ENCODE measurements around the gene MTERF4.
A peak's percentile ranks its signal among the peaks of the same experiment; 100 is the strongest.

The MTERF4 gene

DNA sequence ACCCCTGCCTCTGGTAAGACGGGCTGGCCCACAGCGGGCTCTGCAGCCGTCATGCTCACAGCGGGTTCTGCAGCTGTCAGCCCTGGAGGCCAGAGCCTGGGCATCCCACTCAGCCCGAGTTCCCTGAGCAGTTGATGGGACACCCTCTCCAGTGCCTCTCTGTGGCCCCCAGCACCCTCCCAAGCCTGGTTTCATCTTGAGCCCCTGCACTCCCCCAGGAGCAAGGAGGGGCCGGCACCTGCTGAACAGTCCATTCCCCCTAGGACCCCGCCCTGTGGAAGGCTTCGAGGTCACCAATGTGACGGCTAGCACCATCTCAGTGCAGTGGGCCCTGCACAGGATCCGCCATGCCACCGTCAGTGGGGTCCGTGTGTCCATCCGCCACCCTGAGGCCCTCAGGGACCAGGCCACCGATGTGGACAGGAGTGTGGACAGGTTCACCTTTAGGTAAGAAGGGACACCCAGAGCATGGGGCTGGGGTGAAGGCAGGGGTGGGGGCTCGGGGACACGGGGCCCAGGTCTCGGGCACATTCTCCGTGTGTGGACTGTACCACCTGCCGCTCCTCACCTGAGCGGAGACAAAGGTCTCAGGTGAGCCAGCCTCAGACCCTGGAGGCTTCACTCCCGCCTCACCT lies 34.5 kb downstream of the MTERF4 start:
- no peak for DNase-seq

DNA sequence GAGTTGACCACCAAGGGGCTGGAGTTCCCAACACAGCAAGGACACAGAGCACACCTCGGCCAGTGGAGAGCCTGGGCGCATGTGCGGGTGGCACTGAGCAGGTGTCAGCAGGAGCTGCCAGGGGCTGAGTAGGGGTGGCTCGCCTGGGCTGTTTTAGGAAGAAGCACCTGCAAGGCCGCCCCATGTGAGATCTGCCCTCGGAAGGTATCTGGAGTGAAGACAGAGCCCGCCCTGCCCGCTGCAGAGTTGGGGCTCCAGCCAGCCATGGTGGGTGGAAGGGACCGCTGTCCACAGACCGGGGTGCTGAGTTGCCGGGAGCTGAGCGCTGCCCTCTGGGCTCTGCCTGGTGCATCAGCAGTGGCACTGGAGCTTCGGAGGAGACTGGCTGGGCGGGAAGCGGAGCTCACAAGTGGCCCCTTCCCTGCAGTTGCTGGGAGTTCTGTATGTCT lies 35.2 kb downstream of the MTERF4 start:
- no peak for DNase-seq

DNA sequence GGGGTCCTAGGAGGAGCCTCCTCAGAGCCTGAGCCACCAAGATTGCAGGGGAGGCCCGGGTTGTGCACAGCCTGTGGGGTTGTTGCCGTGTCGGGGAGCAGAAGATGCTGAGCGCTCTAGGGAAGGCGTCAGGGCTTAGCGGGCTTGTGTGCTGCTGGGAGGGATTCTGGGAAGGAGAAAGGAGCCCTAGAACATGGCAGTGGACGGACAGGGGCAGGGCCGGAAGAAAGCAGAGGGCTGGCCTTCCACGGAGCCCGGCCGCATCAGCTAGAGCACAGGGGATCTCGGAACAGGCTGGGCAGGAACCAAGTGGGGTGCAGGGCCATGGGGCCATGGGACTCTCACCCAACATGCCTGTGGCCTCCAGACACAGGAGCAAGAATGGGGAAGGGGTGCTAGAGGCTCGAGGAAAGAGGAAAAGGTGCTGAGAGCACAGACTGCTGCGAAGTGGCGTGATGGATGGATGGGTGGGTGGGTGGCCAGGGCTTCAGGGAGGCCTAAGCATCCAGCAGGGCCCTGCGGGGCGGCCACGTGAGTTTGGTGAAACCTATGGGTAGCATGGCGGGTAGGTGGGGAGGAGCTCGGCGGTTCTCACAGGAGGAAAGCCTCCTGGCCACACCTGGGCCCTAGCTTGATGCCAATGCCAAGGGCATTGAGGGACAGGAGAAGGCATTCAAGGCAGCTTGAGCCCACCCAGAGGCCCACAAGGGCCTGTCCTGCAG lies 35.8 kb downstream of the MTERF4 start:
- no peak for DNase-seq

DNA sequence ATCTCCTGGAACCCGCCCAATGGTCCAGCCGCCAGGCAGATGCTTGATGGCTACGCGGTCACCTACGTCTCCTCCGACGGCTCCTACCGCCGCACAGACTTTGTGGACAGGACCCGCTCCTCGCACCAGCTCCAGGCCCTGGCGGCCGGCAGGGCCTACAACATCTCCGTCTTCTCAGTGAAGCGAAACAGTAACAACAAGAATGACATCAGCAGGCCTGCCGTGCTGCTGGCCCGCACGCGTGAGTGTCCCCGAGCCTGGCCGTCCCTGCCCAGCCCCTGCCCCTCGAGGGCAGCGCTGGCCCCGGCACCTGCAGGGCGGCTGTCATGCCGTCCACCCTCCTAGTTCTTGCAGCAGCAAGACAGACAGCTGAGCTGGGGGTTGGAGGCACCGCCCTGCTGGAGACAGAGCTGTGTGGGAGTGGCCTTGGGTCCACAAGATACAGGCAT lies 36.7 kb downstream of the MTERF4 start:
- DNase-seq, result no peak

DNA sequence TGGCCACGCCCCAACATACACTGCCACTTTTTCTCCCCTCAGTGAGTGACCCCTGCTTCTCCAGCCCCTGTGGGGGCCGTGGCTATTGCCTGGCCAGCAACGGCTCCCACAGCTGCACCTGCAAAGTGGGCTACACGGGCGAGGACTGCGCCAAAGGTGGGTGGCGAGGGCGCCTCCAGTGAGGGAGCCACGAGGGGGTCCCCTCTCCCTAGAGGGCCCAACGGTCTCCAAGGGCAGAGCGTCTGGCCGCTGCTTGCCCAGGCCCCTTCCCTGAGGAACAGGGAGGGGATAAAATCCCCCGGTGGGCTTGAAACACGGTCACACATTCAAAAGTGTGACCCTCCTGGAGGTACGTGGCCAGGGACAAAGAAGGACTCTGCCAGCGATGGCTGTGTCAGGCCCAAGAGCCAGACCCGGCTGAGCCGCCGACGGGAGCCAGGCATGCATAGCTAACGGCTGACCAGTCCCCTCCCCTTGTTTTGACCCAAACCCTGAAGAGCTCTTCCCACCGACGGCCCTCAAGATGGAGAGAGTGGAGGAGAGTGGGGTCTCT lies 37.2 kb downstream of the MTERF4 start:
- DNase-seq, result no peak

DNA sequence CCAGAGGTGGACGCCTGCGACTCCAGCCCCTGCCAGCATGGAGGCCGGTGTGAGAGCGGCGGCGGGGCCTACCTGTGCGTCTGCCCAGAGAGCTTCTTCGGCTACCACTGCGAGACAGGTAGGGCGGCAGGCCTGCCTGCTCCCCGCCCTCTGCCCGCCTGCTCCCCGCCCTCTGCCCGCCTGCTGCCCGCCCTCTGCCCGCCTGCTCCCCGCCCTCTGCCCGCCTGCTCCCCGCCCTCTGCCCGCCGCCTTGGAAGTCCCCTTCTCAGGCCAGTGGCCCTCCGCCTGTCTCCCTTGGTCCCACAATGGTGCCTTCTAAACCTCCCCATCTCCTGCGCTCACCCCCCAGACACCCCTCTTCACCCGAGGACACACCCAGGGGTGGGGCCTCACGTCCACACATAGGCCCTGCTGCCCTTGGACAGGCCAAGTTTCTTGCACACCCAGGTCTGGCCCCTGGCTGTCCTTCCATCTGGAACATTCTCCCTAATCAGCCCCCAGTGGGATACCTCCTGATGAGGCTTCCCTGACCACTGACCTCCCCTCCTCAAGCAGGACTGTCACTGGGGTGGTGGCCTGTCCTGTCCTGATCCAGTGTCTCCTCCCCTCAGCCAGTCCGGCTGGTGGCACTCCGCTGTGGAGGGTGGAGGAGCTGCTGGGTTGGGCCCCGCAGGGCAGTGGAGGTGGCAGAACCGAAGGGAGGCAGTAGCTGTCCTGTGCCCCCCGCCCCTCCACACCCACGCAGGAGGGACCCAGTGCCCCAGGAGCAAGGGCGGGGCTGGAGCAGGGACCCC lies 37.9 kb downstream of the MTERF4 start:
- DNase-seq, result peak; percentile 63

DNA sequence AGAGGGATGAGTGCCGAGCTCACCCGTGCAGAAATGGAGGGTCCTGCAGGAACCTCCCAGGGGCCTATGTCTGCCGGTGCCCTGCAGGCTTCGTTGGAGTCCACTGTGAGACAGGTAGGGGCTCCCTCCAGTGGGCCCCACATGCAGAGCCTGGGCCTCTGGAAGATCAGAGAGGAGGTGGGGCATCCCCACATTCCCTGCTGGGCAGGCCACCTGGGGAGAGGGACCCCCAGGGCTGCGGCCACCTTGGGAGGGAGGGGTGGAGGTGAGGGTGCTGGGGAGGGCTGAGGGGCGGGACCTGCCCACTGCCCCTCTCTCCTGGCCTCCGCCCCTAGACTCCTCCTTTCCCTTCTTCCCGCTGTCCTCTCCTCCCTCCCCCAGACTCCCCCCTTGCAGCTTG lies 38.5 kb downstream of the MTERF4 start:
- no peak for DNase-seq

DNA sequence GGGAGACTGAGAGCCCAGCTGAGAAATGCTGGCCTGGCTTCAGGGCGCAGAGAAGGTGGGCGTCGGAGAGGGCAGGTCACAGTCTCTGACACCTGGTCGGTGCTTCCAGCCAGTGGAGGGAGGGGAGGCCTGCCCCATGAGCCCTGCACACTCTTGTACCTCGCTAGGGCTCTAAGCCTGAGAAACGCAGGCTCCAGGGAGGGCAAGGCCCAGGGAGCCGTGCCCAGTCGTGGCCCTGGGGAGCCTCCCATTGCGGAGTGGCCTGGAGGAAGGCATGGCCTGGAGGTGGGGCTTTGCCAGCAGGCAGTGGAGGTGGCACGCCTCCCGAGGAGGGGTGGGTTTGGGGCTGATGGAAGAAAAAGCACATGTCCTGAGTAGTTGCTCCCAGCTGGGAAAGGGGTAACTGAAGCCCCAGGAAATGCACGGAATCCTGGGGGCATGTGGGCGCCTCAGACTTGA lies 39.0 kb downstream of the MTERF4 start:
- no peak for DNase-seq

DNA sequence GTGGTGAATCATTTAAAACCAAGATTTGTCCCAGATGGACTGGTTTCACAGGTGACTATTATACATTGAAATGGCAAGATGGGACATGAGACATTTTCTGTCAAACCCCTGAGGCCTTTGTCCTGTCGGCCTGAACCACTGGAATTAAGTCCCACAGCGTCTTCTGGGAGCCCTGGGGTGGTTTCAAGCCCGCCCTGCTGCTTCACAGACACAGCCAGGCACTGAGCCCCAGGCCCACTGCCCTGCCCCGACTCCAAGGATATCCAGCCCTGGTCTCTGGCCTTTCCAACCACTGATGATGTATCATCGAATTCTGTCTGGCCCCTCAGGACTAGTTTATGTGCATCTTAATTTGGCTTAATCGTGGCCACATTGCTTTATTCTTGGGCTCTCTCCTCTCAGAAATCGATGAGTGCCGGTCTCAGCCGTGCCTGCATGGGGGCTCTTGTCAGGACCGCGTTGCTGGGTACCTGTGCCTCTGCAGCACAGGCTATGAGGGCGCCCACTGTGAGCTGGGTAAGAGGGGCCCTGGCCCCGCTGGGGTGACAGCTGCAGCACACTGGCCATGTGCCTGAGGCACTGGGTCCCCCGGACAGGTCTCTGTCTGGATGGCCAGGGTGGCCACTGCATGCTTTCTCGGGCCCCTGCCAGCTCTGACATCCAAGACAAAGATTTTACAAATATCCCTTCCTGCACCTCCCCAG lies 39.5 kb downstream of the MTERF4 start:
- DNase-seq, result no peak

DNA sequence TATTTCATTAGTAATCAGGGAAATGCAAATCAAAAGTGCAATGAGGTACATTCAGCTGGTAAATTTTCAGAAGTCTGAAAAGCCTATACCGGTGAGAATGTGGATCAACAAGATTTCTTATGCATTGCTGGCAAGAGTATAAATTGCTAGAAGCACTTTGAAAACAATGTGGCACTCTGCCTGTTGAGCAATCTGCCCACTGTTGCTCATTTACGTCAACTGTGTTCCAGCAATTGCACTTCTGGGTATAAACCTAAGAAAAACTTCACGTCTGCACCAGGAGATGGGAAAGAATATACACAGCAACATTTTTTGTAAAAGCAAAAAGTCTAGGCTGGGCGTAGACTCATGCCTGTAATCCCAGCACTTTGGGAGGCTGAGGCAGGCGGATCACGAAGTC lies 40.8 kb downstream of the MTERF4 start:
- no peak for DNase-seq

DNA sequence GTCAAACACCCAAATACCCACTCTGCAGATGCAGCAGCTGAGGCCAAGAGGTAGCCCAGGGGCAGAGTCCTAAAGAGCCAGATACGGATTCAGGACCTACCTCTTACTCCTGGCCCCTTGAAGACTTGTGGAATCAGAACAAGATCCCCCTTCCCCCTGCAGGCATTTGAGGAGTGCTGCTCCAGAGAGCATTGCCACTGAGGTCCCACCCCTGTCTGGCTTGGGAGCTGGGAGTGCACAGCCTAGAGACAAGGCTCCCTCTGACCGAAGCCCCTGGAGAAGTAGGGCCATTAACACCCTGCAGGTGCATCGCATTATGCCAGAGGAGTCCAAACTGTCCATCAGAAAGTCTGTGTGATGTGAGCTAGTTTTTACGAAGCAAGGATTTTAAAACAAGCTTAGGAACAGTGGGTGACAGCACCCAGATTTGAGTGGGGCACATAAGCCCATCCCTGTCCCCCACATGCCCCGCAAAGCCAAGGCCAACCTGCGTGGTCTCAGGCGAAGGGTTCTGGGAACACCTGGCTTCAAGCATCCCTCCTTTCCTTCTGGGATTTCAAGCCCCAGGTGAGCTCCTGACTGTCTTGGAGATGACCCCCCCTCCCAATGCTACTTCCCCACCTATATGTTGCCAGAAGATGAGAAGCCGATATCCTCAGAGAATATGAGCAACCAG lies 48.4 kb downstream of the MTERF4 start:
- no peak for DNase-seq

DNA sequence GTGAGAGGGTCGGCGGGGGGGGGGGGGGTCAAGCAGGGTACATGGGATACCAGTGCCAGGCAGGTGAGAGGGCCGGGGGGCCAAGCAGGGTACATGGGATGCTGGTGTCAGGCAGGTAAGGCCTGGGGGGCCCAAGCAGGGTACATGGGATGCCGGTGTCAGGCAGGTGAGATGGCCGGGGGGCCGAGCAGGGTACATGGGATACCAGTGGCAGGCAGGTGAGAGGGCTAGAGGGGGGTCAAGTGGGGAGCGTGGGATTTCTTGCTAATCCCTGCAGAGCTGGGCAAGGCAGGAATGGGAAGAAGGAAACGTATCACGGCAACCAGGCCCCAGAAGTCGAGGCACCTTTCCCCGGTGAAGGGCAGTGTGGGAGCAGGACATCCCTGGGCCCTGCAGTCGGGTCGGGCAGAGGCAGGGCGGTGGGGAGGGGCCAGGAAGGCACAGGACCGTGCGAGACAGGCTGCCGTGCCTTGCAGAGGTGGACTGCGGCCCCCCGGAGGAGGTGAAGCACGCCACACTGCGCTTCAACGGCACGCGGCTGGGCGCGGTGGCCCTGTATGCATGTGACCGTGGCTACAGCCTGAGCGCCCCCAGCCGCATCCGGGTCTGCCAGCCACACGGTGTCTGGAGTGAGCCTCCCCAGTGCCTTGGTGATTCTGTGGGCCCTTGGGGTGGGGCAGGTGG lies 49.3 kb downstream of the MTERF4 start:
- DNase-seq, result no peak

DNA sequence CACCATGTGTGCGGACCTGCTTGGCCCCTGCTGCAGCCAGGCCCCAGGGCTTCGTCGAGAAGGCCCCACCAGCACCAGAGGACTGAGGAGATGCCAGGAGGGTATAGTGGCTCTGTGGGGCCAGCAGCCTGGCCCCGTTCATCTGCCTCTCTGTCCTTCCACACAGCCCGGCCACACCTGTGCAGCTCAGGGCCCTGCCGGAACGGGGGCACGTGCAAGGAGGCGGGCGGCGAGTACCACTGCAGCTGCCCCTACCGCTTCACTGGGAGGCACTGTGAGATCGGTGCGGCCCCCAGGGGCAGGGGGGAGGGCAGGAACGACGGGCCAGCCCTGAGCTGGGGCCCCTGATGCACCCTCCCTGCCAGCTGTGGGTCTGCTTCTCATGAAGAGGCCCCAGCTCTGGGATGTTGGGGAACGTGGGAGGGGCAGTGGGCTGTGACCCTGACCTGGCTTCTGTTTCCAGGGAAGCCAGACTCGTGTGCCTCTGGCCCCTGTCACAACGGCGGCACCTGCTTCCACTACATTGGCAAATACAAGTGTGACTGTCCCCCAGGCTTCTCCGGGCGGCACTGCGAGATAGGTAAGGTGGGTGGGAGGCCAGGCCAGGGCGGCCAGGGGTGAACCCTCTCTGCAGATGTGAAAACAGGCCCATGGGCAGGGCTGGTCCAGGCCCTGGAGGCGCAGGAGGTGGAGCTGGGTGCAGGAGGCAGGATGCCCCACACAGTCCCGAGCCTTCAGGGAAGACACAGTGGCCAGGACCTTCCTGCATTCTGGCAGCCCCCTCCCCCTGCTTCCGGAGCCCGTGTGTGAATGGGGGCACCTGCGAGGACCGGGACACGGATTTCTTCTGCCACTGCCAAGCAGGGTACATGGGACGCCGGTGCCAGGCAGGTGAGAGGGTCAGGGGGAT lies 50.3 kb downstream of the MTERF4 start:
- DNase-seq, result no peak

DNA sequence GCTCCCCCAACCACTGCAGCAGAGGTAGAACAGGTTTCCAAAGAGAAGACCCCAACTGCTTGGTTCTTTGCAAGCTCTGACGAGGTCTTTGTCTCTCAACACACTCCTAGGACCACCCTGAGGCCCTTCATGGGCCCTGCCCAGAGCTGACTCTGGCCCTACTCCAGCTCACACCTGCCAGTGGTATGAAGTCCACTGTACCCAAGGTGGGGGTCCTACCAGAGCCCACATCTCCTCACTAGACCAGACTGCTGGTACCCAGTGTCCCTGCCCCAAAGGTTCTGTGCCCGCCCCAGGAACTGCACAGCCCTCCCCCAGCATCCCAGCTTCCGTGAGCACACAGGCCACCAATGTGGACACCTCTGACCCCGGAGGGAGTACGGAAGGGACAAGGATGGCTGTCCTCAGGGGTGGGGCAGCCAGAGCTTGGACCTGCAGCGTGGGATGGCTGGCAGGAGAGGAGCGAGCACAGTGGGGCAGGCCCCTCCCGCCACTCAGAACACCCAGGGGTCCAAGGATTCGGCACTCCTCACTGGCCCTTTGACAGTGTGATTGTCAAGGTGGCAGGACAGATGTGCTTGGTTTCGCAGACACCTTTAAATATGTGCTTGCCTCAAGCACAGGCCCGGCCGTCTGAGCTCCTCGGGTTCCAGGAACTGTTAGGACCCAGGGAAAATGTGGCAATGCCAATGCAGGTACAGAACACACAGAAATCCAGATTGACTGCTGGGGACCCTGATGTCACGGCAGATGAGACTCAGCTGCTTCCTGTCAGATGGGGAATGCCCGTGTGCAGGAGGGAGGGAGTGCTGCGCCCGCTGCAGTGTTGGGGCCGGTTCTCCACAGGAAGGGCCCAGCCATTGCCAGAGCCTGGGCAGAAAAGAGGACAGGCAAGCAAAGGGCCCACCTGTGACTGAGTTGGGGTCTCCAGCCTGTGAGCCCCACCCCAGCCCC lies 51.2 kb downstream of the MTERF4 start:
- DNase-seq, result no peak

DNA sequence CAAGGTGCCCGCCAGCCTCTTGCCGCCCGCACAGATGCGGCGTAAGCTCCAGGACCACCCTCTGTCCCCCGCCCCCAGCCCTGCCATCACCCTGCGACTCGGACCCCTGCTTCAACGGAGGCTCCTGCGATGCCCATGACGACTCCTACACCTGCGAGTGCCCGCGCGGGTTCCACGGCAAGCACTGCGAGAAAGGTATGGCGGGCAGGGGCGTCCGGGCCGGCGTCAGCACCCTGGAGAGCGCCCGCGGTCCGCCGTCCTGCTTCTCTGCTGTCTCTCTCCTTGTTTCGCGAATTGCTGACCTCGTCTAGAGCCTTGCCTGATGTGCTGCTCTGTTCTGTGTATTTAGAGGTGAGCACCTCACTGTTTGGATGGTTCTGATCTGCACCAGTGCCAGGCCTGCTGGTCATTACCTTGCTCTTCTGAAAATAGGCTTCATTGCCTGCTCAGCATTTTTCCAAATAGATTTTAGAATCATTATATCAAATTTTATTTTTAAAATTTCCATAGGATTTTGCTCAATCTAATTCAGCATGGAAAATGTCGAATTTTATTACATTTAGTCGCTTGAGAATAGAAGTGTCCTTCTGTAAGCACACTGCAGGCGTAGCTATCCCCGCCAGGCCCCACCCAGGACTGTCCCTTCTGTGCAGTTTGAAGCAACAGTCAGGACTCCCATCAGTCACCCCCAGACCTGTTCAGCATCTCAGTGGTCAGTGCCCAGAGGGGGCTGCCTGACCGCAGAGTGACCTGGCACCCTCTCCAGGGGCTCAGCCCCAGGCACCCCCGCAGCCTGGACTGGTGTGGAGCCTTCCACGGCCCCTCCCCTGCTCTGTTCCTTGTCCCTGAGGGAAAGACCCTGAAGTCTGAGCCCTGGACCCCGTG lies 52.1 kb downstream of the MTERF4 start:
- DNase-seq, result no peak

DNA sequence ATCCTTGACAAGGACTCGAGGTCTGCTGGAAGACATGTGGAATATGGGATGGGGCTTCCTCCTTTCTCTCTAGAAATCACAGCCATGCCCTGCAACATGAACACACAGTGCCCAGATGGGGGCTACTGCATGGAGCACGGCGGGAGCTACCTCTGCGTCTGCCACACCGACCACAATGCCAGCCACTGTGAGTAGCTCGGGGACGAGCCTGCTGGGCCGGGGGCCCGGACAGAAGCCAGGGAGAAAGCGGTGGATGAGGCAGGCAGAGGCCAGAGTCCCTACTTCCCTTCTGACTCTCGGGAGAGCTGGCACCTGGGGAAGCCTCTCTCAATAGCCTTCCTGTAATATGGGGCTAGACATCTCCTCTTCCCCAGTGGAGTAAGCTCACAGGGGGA lies 53.1 kb downstream of the MTERF4 start:
- no peak for DNase-seq

DNA sequence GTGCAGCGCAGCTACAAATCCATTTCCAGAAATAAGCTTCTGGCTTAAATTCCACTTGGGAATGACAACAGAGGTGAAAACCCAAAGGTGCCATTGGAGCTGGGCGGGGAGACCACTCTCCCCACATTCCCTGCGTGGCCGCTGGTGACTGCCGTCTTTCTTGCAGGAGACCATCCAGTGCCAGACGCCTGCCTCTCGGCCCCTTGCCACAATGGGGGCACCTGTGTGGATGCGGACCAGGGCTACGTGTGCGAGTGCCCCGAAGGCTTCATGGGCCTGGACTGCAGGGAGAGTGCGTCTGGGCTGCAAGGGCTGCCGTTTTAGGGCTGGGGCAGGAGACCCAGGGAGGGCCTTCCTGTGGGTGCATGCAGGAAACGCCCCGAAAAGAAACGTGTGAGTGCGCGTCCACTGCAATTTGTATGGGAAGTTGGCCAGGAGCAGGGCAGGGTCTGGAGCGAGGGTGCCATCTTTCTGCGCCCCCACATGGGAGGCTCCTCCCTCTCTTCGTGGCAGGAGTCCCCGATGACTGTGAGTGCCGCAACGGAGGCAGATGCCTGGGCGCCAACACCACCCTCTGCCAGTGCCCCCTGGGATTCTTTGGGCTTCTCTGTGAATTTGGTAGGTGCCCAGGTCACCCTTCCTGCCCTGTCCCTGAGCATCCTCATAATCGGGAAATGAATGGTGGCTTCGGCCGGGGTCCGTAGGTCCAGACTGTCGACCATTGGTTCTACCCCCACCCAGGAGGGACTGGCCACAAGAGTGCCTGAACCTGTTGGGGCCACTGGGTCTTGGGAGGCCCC lies 53.7 kb downstream of the MTERF4 start:
- DNase-seq, result no peak

All from CD4-positive, alpha-beta T cell treated with Interleukin-10 for 1 hour (primary cell).